ENCODE results near the gene EXOC7. TPM values are rescaled to one million over a fixed set of nuclear protein-coding genes. Genes with fewer than 3 reads are reported as not detected.

EXOC7 gene
- polyA plus RNA-seq, 3 donors, result 30.7 to 86.5 (median 42.4) TPM

GRCh38 chr17:76083536-76084182, 19.9 kb downstream of the EXOC7 start:
- Histone ChIP-seq H3K27ac (ENCODE audit: low read depth in 1 of 2, low read length in 2 of 2) (no peak overlapping the region), H3K27me3 (ENCODE audit: control insufficient read depth in 2 of 2, insufficient read depth in 2 of 2, low read length in 2 of 2) (peaks cover 0 to 22% of the 10 kb centered on the region in 2 donors), H3K36me3 (replicated peaks in 1 of 2; ENCODE audit: control insufficient read depth in 1 of 2, insufficient read depth in 2 of 2, low read length in 2 of 2) (peaks cover 62 to 68% of the 10 kb centered on the region in 2 donors), H2AFZ (ENCODE audit: insufficient read depth, low read depth, low read length, poor library complexity, severe bottlenecking) (no peak overlapping the region), H3K4me3 (replicated peaks in 1 of 3; ENCODE audit: low read depth in 2 of 3, low read length in 3 of 3) (no peak overlapping the region), H4K20me1 (ENCODE audit: insufficient read depth, low read length) (no peaks in the 10 kb centered on the region), H3K4me1 (ENCODE audit: control insufficient read depth in 1 of 2, insufficient read depth in 2 of 2, low read length in 2 of 2) (peaks cover under 1 to 5% of the 10 kb centered on the region in 2 donors), H3K9ac (ENCODE audit: insufficient read depth, low read length, poor library complexity, severe bottlenecking) (no peak overlapping the region), H3K79me2 (ENCODE audit: insufficient read depth, low read length) (no peaks in the 10 kb centered on the region), H3K4me2 (replicated peaks; ENCODE audit: extremely low read depth, low read length, poor library complexity, severe bottlenecking) (no peak overlapping the region), H3K9me3 (replicated peaks in 1 of 2; ENCODE audit: control insufficient read depth in 1 of 2, insufficient read depth in 1 of 2, low read length in 2 of 2) (no peaks in the 10 kb centered on the region)
- peak in 1 of 3 donors; percentile 2 for DNase-seq
- WGBS (ENCODE audit: insufficient coverage), result 94% methylated on average over 7 of the region's 15 CpGs
- Mint-ChIP-seq H3K9me3 (peaks cover 0 to 2% (median 0%) of the 10 kb centered on the region in 7 donors), H3K4me1 (peaks cover 2% of the 10 kb centered on the region), H3K27ac (no peak overlapping the region), H3K27me3 (ENCODE audit: low read depth in 3 of 3) (peaks cover 19 to 25% (median 22%) of the 10 kb centered on the region in 3 donors), H3K36me3 (peaks cover 57 to 65% of the 10 kb centered on the region in 2 donors), H3K4me3 (no peak overlapping the region)
- TF ChIP-seq CTCF (IDR thresholded peaks at IDR 0.05), result no peak
- intact Hi-C loops (cut with micrococcal nuclease), result no loop called here

GRCh38 chr17:76082326-76083251, 21.0 kb downstream of the EXOC7 start:
- WGBS (ENCODE audit: insufficient coverage), result 93% methylated on average over 16 of the region's 20 CpGs
- H3K27me3 Mint-ChIP-seq (ENCODE audit: low read depth in 3 of 3), result peaks cover 30 to 36% (median 33%) of the 10 kb centered on the region in 3 donors
- H3K4me1 Mint-ChIP-seq, result peaks cover 11% of the 10 kb centered on the region
- no peak overlapping the region for H3K4me3 ChIP-seq (replicated peaks in 1 of 3; ENCODE audit: low read depth in 2 of 3, low read length in 3 of 3)
- H3K4me2 ChIP-seq (replicated peaks; ENCODE audit: extremely low read depth, low read length, poor library complexity, severe bottlenecking), result no peak overlapping the region
- H3K9ac ChIP-seq (ENCODE audit: insufficient read depth, low read length, poor library complexity, severe bottlenecking), result no peak overlapping the region
- H3K4me1 ChIP-seq (ENCODE audit: control insufficient read depth in 1 of 2, insufficient read depth in 2 of 2, low read length in 2 of 2), result peaks cover 8 to 15% of the 10 kb centered on the region in 2 donors
- no peak overlapping the region for H2AFZ ChIP-seq (ENCODE audit: insufficient read depth, low read depth, low read length, poor library complexity, severe bottlenecking)
- H3K36me3 Mint-ChIP-seq, result peaks cover 50 to 57% of the 10 kb centered on the region in 2 donors
- H3K27ac Mint-ChIP-seq, result peak overlapping the region in 1 of 7 donors; percentile 36
- no peak overlapping the region for H3K4me3 Mint-ChIP-seq
- peaks cover 51 to 58% of the 10 kb centered on the region in 2 donors for H3K36me3 ChIP-seq (replicated peaks in 1 of 2; ENCODE audit: control insufficient read depth in 1 of 2, insufficient read depth in 2 of 2, low read length in 2 of 2)
- intact Hi-C loops (cut with micrococcal nuclease), result no loop called here
- no peak for TF ChIP-seq CTCF (IDR thresholded peaks at IDR 0.05)
- no peaks in the 10 kb centered on the region for H4K20me1 ChIP-seq (ENCODE audit: insufficient read depth, low read length)
- no peak overlapping the region for H3K27ac ChIP-seq (ENCODE audit: low read depth in 1 of 2, low read length in 2 of 2)
- no peak for DNase-seq
- H3K27me3 ChIP-seq (ENCODE audit: control insufficient read depth in 2 of 2, insufficient read depth in 2 of 2, low read length in 2 of 2), result peaks cover 2 to 33% of the 10 kb centered on the region in 2 donors
- H3K79me2 ChIP-seq (ENCODE audit: insufficient read depth, low read length), result no peaks in the 10 kb centered on the region
- peaks cover 0 to 3% of the 10 kb centered on the region in 2 donors for H3K9me3 ChIP-seq (replicated peaks in 1 of 2; ENCODE audit: control insufficient read depth in 1 of 2, insufficient read depth in 1 of 2, low read length in 2 of 2)
- peaks cover 0 to 6% (median 0%) of the 10 kb centered on the region in 7 donors for H3K9me3 Mint-ChIP-seq
